NCI-H2196 treated with DMSO at 0.1 percent for 48 hours (cell line): Measurements from ENCODE around the gene SETDB1.
"Not testable (repeated sequence)": the region's sequence is repeated elsewhere in the genome, so short reads cannot be mapped to it uniquely, and the experiment has no call there.

Experiments
- DNase-seq: peaks from one replicate; lab custom pipeline; 2025; ENCODE audit not compliant: unreplicated experiment; lab: John Stamatoyannopoulos, UW

Gene SETDB1

GRCh38 chr1:150928775-150929174 lies 2.6 kb downstream of the SETDB1 start:
- DNase-seq: not testable (repeated sequence)

GRCh38 chr1:150931773-150932172 lies 5.6 kb downstream of the SETDB1 start:
- DNase-seq: no peak

- no peak for DNase-seq
These were observed 18.7 kb downstream of the SETDB1 start for GRCh38 chr1:150944856-150945255.

- DNase-seq: no peak
These were observed 28.5 kb downstream of the SETDB1 start for GRCh38 chr1:150954708-150955107.

- DNase-seq: no peak
These were observed 29.1 kb downstream of the SETDB1 start for GRCh38 chr1:150955280-150955679.

GRCh38 chr1:150957666-150958065 lies 31.5 kb downstream of the SETDB1 start:
- no peak for DNase-seq

- DNase-seq: no peak
These were observed 34.5 kb downstream of the SETDB1 start for GRCh38 chr1:150960646-150961045.

GRCh38 chr1:150961756-150962155 lies 35.6 kb downstream of the SETDB1 start:
- no peak for DNase-seq

- DNase-seq: no peak
These were observed 37.4 kb downstream of the SETDB1 start for GRCh38 chr1:150963321-150964163.

- no peak for DNase-seq
These were observed 38.0 kb downstream of the SETDB1 start for GRCh38 chr1:150964164-150964489.

GRCh38 chr1:150965605-150966004 lies 39.4 kb downstream of the SETDB1 start:
- no peak for DNase-seq

- DNase-seq: no peak
These were observed 39.8 kb downstream of the SETDB1 start for GRCh38 chr1:150966011-150966410.

GRCh38 chr1:150967936-150968335 lies 41.8 kb downstream of the SETDB1 start:
- no peak for DNase-seq

GRCh38 chr1:150968491-150968890 lies 42.3 kb downstream of the SETDB1 start:
- DNase-seq: no peak

- no peak for DNase-seq
These were observed 43.5 kb downstream of the SETDB1 start for GRCh38 chr1:150969626-150970025.

GRCh38 chr1:150970808-150971582 lies 44.8 kb downstream of the SETDB1 start:
- no peak for DNase-seq

GRCh38 chr1:150971583-150972416 lies 45.6 kb downstream of the SETDB1 start:
- DNase-seq: no peak

GRCh38 chr1:150972417-150972940 lies 46.3 kb downstream of the SETDB1 start:
- no peak for DNase-seq

GRCh38 chr1:150973258-150973835 lies 47.2 kb downstream of the SETDB1 start:
- no peak for DNase-seq

GRCh38 chr1:150973836-150974579 lies 47.8 kb downstream of the SETDB1 start:
- DNase-seq: no peak
